ENCODE data around the gene ILK.
A peak's percentile ranks its signal among the peaks of the same experiment; 100 is the strongest.

The ILK gene

GRCh38 chr11:6622261-6623171 is 18.9 kb downstream of the ILK start:
- no peak for DNase-seq

- no peak for DNase-seq
Measured at GRCh38 chr11:6623391-6624363, 20.1 kb downstream of the ILK start.

- no peak for DNase-seq
Measured at GRCh38 chr11:6625156-6625831, 21.7 kb downstream of the ILK start.

GRCh38 chr11:6625832-6626420 is 22.4 kb downstream of the ILK start:
- DNase-seq, result no peak

- DNase-seq, result peak; percentile 14
Measured at GRCh38 chr11:6626971-6627761, 23.6 kb downstream of the ILK start.

- no peak for DNase-seq
Measured at GRCh38 chr11:6627762-6628241, 24.2 kb downstream of the ILK start.

GRCh38 chr11:6628526-6628925 is 25.0 kb downstream of the ILK start:
- no peak for DNase-seq

GRCh38 chr11:6629573-6629891 is 26.0 kb downstream of the ILK start:
- DNase-seq, result no peak

- DNase-seq, result no peak
Measured at GRCh38 chr11:6629892-6630631, 26.5 kb downstream of the ILK start.

GRCh38 chr11:6630632-6631291 is 27.2 kb downstream of the ILK start:
- no peak for DNase-seq

GRCh38 chr11:6631361-6631890 is 27.9 kb downstream of the ILK start:
- no peak for DNase-seq

- no peak for DNase-seq
Measured at GRCh38 chr11:6632116-6633073, 28.8 kb downstream of the ILK start.

GRCh38 chr11:6633422-6634408 is 30.1 kb downstream of the ILK start:
- DNase-seq, result no peak

- DNase-seq, result no peak
Measured at GRCh38 chr11:6634534-6634933, 31.0 kb downstream of the ILK start.

GRCh38 chr11:6635082-6635932 is 31.7 kb downstream of the ILK start:
- peak; percentile 95 for DNase-seq

- no peak for DNase-seq
Measured at GRCh38 chr11:6636480-6636879, 32.9 kb downstream of the ILK start.

GRCh38 chr11:6637871-6638270 is 34.3 kb downstream of the ILK start:
- DNase-seq, result no peak

All from MV-4-11 (cell line).